DOHH2 (cell line): Measurements from ENCODE around the gene SFXN1.

Experiments
- H3F3A ChIP-seq: fragments of 200-600 bp; sonication (generic), shearing (Covaris generic); 2 replicates; pipeline ENCODE4 v1.6.0; 2016; ENCODE audit warnings: antibody characterized with exemption, mild to moderate bottlenecking; ENCODE audit not compliant: control insufficient read depth, insufficient read depth
- H3K27ac ChIP-seq: fragments of 200-600 bp; sonication (generic); 2 replicates; pipeline ENCODE4 v1.5.1; 2014; ENCODE audit warnings: low read depth, mild to moderate bottlenecking, low read length, moderate library complexity
- H3K27me3 ChIP-seq: fragments of 200-600 bp; sonication (generic); 2 replicates; pipeline ENCODE4 v1.6.1; 2014; ENCODE audit warnings: mild to moderate bottlenecking, low read length, mixed read lengths; ENCODE audit not compliant: control insufficient read depth
- H3K36me3 ChIP-seq: fragments of 200-600 bp; sonication (generic); 2 replicates; pipeline ENCODE4 v1.6.1; 2014; ENCODE audit warnings: mild to moderate bottlenecking, low read length, moderate library complexity, mixed read lengths; ENCODE audit not compliant: control insufficient read depth
- H3K4me1 ChIP-seq: fragments of 200-600 bp; sonication (generic); 2 replicates; pipeline ENCODE4 v1.6.1; 2014; ENCODE audit warnings: mild to moderate bottlenecking, low read length, mixed read lengths; ENCODE audit not compliant: control insufficient read depth
- H3K4me2 ChIP-seq: fragments of 200-600 bp; sonication (generic); 2 replicates; pipeline ENCODE4 v1.6.0; 2014; ENCODE audit warnings: mild to moderate bottlenecking, low read length, moderate library complexity
- H3K4me3 ChIP-seq: fragments of 200-600 bp; sonication (generic); 2 replicates; pipeline ENCODE4 v1.5.1; 2014; ENCODE audit warnings: mild to moderate bottlenecking, low read length, mixed read lengths
- H3K79me2 ChIP-seq: fragments of 200-600 bp; sonication (generic); 2 replicates; pipeline ENCODE4 v1.6.1; 2014; ENCODE audit warnings: mild to moderate bottlenecking, low read length, mixed read lengths; ENCODE audit not compliant: control insufficient read depth
- H3K9me2 ChIP-seq: fragments of 200-600 bp; sonication (generic); replicated peaks from 2 replicates; pipeline ENCODE4 v1.6.1; 2014; ENCODE audit warnings: mild to moderate bottlenecking, low read length, mixed read lengths; ENCODE audit not compliant: control insufficient read depth
- H3K9me3 ChIP-seq: fragments of 200-600 bp; sonication (generic); 2 replicates; pipeline ENCODE4 v1.6.1; 2014; ENCODE audit warnings: antibody characterized with exemption, low read length, mixed read lengths; ENCODE audit not compliant: control insufficient read depth, insufficient read depth
- H4K20me1 ChIP-seq: fragments of 200-600 bp; sonication (generic); 2 replicates; pipeline ENCODE4 v1.6.0; 2014; ENCODE audit warnings: low read depth, mild to moderate bottlenecking, antibody characterized with exemption, low read length, moderate library complexity; ENCODE audit not compliant: control insufficient read depth, insufficient read depth
- CTCF ChIP-seq: fragments of 200-600 bp; sonication (generic); IDR thresholded peaks from one replicate; pipeline ENCODE4 v1.5.1; 2014; ENCODE audit warnings: antibody characterized with exemption, mild to moderate bottlenecking, low read depth, low read length; ENCODE audit not compliant: poor library complexity, severe bottlenecking
- EZH2phosphoT487 ChIP-seq: fragments of 200-600 bp; sonication (generic); IDR thresholded peaks from 2 replicates; pipeline ENCODE4 v1.6.1; 2017; ENCODE audit warnings: borderline replicate concordance, mild to moderate bottlenecking, antibody characterized with exemption, low read length, moderate library complexity, mixed read lengths

Gene SFXN1

GRCh38 chr5:175521313-175521833 is 43.0 kb downstream of the SFXN1 start:
- no peaks in the 10 kb centered on the region for H3K27me3 ChIP-seq
- H3K79me2 ChIP-seq, result no peaks in the 10 kb centered on the region
- no peak overlapping the region for H3K4me3 ChIP-seq
- H3K27ac ChIP-seq, result no peak overlapping the region
- peaks cover 5% of the 10 kb centered on the region; the same call in 1 of the 2 replicates for H3F3A ChIP-seq
- no peak overlapping the region for H3K4me2 ChIP-seq
- no peak for TF ChIP-seq CTCF
- TF ChIP-seq EZH2phosphoT487, result no peak
- H3K36me3 ChIP-seq, result peaks cover 82% of the 10 kb centered on the region
- H3K9me2 ChIP-seq, result no peaks in the 10 kb centered on the region
- H4K20me1 ChIP-seq, result no peaks in the 10 kb centered on the region
- no peaks in the 10 kb centered on the region for H3K9me3 ChIP-seq
- H3K4me1 ChIP-seq, result no peaks in the 10 kb centered on the region

- no peak overlapping the region for H3K27ac ChIP-seq
- no peaks in the 10 kb centered on the region for H4K20me1 ChIP-seq
- H3K4me3 ChIP-seq, result no peak overlapping the region
- no peaks in the 10 kb centered on the region for H3K9me3 ChIP-seq
- H3K79me2 ChIP-seq, result no peaks in the 10 kb centered on the region
- H3K27me3 ChIP-seq, result no peaks in the 10 kb centered on the region
- no peaks in the 10 kb centered on the region for H3K4me1 ChIP-seq
- no peaks in the 10 kb centered on the region for H3K9me2 ChIP-seq
- peaks cover 5% of the 10 kb centered on the region; the same call in 1 of the 2 replicates for H3F3A ChIP-seq
- H3K4me2 ChIP-seq, result no peak overlapping the region
- TF ChIP-seq CTCF (no peak), EZH2phosphoT487 (no peak)
- H3K36me3 ChIP-seq, result peaks cover 77% of the 10 kb centered on the region
Observed at GRCh38 chr5:175523292-175523691, 44.9 kb downstream of the SFXN1 start.

DNA sequence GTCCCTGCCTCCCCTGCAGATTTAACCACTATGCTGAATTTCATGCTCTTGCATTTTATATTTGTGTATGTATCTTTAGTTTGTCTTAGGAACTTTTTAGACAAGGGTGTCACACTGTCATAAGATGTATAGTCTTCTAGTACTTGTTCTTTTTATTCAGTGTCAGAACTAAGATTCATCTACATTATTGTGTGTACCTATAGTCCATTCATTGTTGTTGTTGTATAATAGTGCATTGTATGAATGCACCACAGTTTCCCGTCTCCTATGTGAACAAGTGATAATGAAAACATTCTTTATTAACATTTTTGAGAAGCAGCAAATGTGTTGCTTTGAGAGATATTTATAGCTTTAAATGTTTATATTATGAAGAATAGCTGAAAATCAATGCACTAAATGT is 45.9 kb downstream of the SFXN1 start:
- Histone ChIP-seq H3K9me3 (no peaks in the 10 kb centered on the region), H3K79me2 (no peaks in the 10 kb centered on the region), H3K27me3 (no peaks in the 10 kb centered on the region), H3K4me2 (no peak overlapping the region), H3K36me3 (peaks cover 74% of the 10 kb centered on the region), H3F3A (peaks cover 5% of the 10 kb centered on the region; the same call in 1 of the 2 replicates), H3K4me1 (no peaks in the 10 kb centered on the region), H3K27ac (no peak overlapping the region), H3K4me3 (no peak overlapping the region), H4K20me1 (no peaks in the 10 kb centered on the region), H3K9me2 (no peaks in the 10 kb centered on the region)
- TF ChIP-seq CTCF, result no peak
- TF ChIP-seq EZH2phosphoT487, result no peak
